ENCODE data around the gene SLC39A5. TPM values are rescaled to one million over a fixed set of nuclear protein-coding genes. Genes with fewer than 3 reads are reported as not detected.

Gene SLC39A5
- total and polyA plus RNA-seq, 8 donors, result 0.29 to 6.6 (median 3.9) TPM; not detected in 1

DNA sequence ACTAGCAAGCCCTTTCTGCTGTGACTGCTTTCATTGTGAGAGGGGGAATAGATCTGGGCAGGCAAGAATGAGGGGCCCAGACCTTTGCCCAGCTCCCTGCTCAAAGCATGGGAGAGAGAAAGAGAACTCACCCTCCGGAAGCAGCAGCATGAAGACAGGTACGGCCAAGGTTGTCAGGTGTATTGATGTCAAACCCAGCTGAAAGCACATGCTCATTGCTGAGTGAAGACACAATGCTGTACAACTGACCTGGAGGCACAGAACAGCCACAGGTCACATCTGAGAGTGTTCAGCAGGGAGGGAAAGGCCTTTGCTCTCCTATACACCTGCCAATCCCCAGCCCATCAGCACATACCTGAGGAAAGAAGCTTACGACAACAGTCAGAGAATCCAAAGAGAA, 22.8 kb downstream of the SLC39A5 start:
- no peak for ATAC-seq
- no peaks in the 10 kb centered on the region for H3K27me3 ChIP-seq
- H3K4me3 ChIP-seq, result no peak overlapping the region
- DNase-seq, result no peak
- no peaks in the 10 kb centered on the region for H3K9me3 ChIP-seq
- H3K4me1 ChIP-seq, result peaks cover 16 to 20% of the 10 kb centered on the region in 2 donors
- TF ChIP-seq, protein P1, sequence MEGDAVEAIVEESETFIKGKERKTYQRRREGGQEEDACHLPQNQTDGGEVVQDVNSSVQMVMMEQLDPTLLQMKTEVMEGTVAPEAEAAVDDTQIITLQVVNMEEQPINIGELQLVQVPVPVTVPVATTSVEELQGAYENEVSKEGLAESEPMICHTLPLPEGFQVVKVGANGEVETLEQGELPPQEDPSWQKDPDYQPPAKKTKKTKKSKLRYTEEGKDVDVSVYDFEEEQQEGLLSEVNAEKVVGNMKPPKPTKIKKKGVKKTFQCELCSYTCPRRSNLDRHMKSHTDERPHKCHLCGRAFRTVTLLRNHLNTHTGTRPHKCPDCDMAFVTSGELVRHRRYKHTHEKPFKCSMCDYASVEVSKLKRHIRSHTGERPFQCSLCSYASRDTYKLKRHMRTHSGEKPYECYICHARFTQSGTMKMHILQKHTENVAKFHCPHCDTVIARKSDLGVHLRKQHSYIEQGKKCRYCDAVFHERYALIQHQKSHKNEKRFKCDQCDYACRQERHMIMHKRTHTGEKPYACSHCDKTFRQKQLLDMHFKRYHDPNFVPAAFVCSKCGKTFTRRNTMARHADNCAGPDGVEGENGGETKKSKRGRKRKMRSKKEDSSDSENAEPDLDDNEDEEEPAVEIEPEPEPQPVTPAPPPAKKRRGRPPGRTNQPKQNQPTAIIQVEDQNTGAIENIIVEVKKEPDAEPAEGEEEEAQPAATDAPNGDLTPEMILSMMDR (IDR thresholded peaks at IDR 0.05), result no peak
- intact Hi-C loops (cut with DNase I), result no loop called here
- no peak overlapping the region for H3K27ac ChIP-seq
- H3K36me3 ChIP-seq, result peaks cover 11 to 82% of the 10 kb centered on the region in 2 donors

DNA sequence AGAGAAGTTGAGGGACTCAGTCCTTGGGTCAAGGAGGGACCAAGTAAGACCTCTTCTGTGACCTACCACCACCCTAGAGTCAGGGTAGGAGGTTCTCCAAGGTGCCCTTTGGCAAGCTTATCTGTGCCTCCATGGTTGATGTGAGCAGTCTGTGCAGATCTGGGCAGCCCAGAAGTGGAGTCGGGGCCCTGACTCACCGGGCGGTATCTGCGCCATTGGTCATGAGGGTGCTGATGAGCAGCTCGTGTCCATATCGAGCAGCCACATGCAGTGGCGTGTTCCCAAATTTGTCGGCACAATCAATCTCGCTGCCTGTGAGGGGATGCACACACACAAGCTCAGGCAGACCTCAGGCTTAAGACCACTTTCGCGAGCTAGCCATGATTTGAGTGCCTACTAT, 23.2 kb downstream of the SLC39A5 start:
- ATAC-seq (no peak), DNase-seq (no peak)
- H3K27ac ChIP-seq, result no peak overlapping the region
- no peak overlapping the region for H3K4me3 ChIP-seq
- TF ChIP-seq, protein P1 (IDR thresholded peaks at IDR 0.05), result no peak
- H3K36me3 ChIP-seq, result peaks cover 11 to 78% of the 10 kb centered on the region in 2 donors
- H3K9me3 ChIP-seq, result no peaks in the 10 kb centered on the region
- peaks cover 16 to 20% of the 10 kb centered on the region in 2 donors for H3K4me1 ChIP-seq
- no peaks in the 10 kb centered on the region for H3K27me3 ChIP-seq
- intact Hi-C loops (cut with DNase I), result no loop called here

DNA sequence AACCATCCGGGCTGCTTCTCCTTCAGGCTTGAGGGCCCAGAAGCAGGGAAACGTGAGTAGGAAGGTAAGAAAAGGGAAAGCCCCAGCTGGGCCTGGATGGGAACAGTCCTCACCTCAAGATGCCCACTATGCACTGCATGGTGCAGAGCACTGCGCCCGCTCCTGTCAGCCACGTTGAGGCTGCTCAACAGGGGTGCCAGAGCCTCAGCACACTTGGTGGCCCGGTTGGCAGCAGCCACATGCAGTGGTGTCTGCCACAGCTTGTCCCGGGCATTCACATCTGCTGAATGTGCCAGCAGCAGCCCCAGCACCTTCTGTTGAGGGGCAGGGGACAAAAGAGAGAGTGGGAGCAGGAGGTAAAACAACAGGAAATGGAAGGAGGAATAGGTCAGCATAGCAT, 25.8 kb downstream of the SLC39A5 start:
- ATAC-seq, result no peak
- Histone ChIP-seq H3K4me1 (peaks cover 16 to 27% of the 10 kb centered on the region in 2 donors), H3K36me3 (peaks cover 7 to 52% of the 10 kb centered on the region in 2 donors), H3K27me3 (no peaks in the 10 kb centered on the region), H3K27ac (no peak overlapping the region), H3K4me3 (no peak overlapping the region), H3K9me3 (no peaks in the 10 kb centered on the region)
- DNase-seq, result no peak
- TF ChIP-seq, protein P1 (IDR thresholded peaks at IDR 0.05), result no peak
- intact Hi-C loops (cut with DNase I), result no loop called here

DNA sequence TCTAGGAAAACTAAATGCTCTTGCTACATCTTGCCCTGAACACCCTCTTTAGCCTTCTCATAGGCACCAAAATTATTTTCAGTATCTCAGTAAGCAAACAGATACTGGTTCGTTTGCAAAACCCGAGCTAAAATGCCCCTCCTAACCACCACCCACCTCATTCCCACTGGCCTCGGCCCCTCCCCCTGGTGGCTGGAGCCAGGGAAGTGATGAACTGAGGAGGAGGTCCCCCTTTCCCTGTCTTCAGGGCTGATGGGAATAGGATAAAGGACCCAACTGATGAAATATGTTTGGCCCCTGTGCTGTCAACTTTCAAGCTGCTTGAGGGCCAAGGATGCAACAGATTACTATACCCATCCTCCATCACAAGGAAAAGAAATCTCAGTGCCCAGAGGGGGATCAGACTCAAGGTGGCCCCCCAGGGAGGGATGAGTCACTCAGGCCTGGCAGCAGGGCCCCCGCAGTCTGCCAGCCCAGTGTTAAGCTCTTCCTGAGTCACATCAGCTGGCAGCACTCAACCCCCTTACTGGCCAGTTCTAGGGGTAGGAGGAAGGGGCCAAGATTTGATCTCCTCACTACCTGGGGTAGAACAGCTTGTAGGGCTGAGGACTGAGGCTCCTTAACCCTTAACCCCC, 26.6 kb downstream of the SLC39A5 start:
- no peak overlapping the region for H3K4me3 ChIP-seq
- H3K9me3 ChIP-seq, result no peaks in the 10 kb centered on the region
- no peak for DNase-seq
- peaks cover 7 to 44% of the 10 kb centered on the region in 2 donors for H3K36me3 ChIP-seq
- peaks cover 16 to 27% of the 10 kb centered on the region in 2 donors for H3K4me1 ChIP-seq
- ATAC-seq, result no peak
- intact Hi-C loops (cut with DNase I), result no loop called here
- TF ChIP-seq, protein P1 (IDR thresholded peaks at IDR 0.05), result no peak
- H3K27ac ChIP-seq, result no peak overlapping the region
- H3K27me3 ChIP-seq, result no peaks in the 10 kb centered on the region

DNA sequence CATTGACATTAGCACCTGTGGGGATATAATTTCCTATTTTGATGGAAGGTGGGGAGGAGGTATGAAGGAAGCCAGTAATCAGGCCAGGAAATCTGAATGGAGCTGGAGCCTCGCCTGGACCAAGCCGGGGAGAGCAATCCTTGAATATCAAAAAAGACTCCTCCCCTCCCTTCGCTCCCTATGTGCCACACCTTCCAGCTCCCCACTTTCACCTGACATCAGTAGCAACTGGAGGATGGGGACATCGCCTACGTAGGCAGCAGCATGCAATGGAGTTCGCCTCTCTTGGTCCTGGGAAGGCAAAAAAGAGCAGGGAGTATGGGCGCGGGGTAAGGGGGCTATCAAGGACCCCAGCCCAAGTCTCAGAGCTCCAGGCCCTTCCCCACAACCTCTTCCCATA, 27.2 kb downstream of the SLC39A5 start:
- intact Hi-C loops (cut with DNase I), result no loop called here
- peak overlapping the region; percentile 95 to 96 for H3K4me3 ChIP-seq
- TF ChIP-seq, protein P1 (IDR thresholded peaks at IDR 0.05), result no peak
- no peak overlapping the region for H3K27ac ChIP-seq
- peaks cover 16 to 27% of the 10 kb centered on the region in 2 donors for H3K4me1 ChIP-seq
- DNase-seq (no peak), ATAC-seq (no peak)
- H3K9me3 ChIP-seq, result no peaks in the 10 kb centered on the region
- peaks cover 2 to 38% of the 10 kb centered on the region in 2 donors for H3K36me3 ChIP-seq
- H3K27me3 ChIP-seq, result no peaks in the 10 kb centered on the region

Measured in left lung (tissue), 10 donors.